Fibroblast of skin of abdomen (primary cell): ENCODE measurements around the gene ADCY5.
A peak's percentile ranks its signal among the peaks of the same experiment; 100 is the strongest.

Experiments used
- DNase-seq: peaks from one replicate; pipeline ENCODE4 v3.0.0-alpha.2; 2013

The ADCY5 gene

GRCh38 chr3:123385499-123385898 is 63.4 kb downstream of the ADCY5 start:
- no peak for DNase-seq

- peak; percentile 34 for DNase-seq
These were observed 63.9 kb downstream of the ADCY5 start for GRCh38 chr3:123385001-123385401.

- no peak for DNase-seq
These were observed 64.6 kb downstream of the ADCY5 start for GRCh38 chr3:123384256-123384655.

GRCh38 chr3:123383091-123384053 is 65.5 kb downstream of the ADCY5 start:
- peak; percentile 54 for DNase-seq

GRCh38 chr3:123380261-123380660 is 68.6 kb downstream of the ADCY5 start:
- DNase-seq: no peak

- DNase-seq: no peak
These were observed 69.7 kb downstream of the ADCY5 start for GRCh38 chr3:123379041-123379830.

- no peak for DNase-seq
These were observed 70.4 kb downstream of the ADCY5 start for GRCh38 chr3:123378409-123378915.

- DNase-seq: no peak
These were observed 71.6 kb downstream of the ADCY5 start for GRCh38 chr3:123377243-123377740.

GRCh38 chr3:123376451-123377242 is 72.2 kb downstream of the ADCY5 start:
- no peak for DNase-seq

GRCh38 chr3:123375014-123375940 is 73.6 kb downstream of the ADCY5 start:
- no peak for DNase-seq

- DNase-seq: no peak
These were observed 74.9 kb downstream of the ADCY5 start for GRCh38 chr3:123374016-123374415.

- no peak for DNase-seq
These were observed 75.4 kb downstream of the ADCY5 start for GRCh38 chr3:123373474-123373987.

- DNase-seq: no peak
These were observed 76.0 kb downstream of the ADCY5 start for GRCh38 chr3:123372686-123373473.

GRCh38 chr3:123371859-123372685 is 76.8 kb downstream of the ADCY5 start:
- no peak for DNase-seq

GRCh38 chr3:123371426-123371825 is 77.5 kb downstream of the ADCY5 start:
- no peak for DNase-seq

GRCh38 chr3:123370819-123371218 is 78.1 kb downstream of the ADCY5 start:
- no peak for DNase-seq

- DNase-seq: no peak
These were observed 79.8 kb downstream of the ADCY5 start for GRCh38 chr3:123369085-123369484.

- no peak for DNase-seq
These were observed 81.3 kb downstream of the ADCY5 start for GRCh38 chr3:123367467-123368154.
